ENCODE data around the gene E2F3.
A peak's percentile ranks its signal among the peaks of the same experiment; 100 is the strongest.

E2F3 gene

DNA sequence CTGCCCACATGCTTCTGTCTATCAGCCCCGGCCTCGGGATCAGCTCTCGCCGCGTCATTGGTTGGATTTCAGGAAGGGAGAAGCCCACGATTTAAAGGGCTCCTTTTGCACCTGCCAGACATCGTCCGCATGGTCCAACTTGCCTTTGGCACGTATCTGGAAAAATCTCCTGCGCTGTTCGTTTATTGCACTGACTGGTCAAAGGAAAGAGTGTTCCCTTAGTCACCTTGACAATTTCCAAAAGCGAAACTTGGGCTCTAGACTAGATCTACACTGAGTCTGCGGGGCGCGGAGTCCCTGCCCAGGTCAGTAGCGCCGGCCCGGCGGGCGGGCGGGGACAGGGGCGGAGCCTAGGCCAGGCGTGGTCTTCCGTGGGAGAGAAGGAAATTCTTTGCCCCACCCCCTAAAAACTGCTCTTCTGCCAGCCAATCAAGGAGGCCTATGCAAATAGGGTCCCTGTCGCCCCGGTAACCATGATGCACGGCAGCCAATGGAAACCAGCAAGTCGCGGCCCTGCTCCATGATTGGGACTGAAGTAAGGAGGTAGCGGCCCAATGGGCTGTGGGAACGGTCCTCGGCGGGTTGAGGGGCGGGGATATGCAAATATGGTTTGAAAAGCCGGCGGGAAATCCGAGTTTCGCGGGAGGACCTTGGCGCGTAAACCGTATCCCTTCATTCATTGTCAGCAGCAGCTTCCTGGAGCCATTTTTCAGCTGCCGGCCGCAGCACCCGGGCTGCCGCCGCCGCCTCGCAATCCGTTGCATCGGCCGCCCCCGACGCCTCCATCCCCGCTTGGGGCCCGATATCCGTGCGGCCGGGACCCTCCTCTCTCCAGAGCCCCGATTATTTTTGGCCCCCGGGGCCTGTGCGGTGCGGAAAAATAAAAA is at the start of gene E2F3:
Gene E2F3, plus strand, starts transcription at position 675 of the 887 bp plus-strand sequence. CDS start 354 bp downstream, outside the sequence.
- peak; percentile 99 for DNase-seq

DNA sequence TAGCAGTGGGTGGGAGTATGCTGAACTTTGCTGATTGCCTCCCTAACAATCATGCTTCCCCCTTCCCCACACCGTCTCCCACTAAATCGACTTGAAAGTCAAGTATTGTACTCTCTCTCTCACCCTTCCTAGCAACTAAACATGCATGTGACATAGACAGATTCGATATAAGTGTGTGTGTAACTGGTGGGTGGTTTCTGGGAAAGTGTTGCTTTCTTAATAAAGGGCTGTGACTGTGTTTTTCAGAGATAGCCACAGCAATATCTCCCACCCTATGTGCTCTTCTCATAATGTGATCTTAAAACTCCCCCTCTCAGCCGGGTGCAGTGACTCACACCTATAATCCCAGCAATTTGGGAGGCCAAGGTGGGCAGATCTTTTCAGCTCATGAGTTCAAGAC is 49.3 kb upstream of the E2F3 start:
- peak; percentile 41 for DNase-seq

DNA sequence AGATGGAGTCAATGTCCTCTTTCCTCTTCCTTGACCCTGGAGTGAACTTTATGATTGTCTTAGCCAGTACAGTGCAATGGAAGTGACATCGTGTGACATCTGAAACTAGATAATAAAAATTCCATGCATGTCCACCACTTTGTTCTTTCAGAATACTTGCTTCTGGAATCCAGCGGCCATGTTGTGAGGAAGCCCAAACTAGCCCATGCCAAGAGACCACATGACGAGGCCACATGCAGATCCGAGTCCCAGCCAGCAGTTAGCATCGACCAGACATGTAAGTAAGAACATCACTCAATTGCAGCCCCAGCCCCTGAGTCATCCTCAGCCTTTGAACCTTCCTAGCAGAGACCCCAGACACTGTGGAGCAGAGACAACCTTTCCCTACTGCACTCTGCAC is 48.5 kb upstream of the E2F3 start:
- no peak for DNase-seq

DNA sequence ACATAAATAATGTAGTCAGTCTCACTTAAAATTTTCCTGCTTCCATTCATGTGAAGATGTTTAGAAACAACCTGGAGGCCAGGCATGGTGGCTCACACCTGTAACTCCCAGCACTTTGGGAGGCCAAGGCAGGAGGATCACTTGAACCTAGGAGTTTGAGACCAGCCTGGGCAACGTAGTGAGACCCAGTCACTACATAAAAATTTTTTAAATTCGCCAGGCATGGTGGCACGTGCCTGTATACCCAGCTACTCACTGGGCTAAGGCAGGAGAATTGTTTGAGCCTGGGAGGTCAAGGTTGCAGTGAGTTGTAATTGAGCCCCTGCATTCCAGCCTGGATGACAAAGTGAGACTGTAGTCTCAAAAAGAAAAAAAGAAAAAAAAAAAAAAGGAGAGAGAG is 47.3 kb upstream of the E2F3 start:
- no peak for DNase-seq

DNA sequence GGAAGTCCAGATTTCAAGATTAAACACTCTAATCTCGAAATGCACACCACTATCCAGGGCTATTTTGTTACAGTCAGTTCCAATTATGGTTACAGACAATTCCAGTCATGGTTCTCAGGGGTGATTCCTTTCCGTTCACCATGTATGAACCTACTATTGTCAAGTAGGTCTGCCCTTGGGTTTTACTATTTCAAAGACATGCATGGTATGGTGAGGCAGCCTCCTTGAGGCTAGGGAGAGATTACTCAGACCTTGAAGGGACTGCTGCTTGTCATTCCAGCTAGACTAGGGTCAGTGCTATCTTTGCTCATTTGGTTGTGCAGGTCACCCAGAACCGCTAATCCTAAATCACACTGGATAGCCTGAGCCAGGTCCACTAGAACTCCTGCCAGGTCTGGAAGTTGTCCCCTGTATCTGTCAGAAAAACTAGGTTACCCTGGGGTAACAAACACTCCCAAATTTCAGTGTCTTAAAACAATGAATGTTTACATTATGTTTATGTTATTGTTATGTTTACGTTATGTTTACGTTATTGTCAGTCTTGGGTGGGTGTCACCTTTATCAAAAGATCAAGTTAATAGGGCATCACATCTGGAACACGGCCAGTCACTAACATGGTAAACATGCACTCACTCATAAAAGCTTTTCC is 41.1 kb upstream of the E2F3 start:
- no peak for DNase-seq

DNA sequence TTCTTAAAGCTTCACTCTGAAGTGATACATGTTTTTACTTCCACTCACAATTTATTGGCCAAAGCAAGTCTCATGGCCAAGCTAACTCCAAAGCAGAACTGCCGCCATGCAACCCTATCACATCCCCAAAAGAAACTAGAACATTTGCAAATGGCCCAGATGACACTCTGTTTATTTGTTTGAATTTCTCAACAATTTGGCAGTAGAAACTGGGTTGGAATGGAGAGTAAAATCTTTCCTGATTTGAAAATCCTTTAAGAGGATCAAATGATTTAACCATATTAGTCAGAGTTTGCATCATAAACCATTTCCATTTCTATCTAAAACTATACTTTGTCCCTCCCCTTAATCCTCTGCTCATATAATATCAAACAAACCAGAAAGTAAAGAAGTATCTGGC is 39.1 kb upstream of the E2F3 start:
- DNase-seq, result no peak

DNA sequence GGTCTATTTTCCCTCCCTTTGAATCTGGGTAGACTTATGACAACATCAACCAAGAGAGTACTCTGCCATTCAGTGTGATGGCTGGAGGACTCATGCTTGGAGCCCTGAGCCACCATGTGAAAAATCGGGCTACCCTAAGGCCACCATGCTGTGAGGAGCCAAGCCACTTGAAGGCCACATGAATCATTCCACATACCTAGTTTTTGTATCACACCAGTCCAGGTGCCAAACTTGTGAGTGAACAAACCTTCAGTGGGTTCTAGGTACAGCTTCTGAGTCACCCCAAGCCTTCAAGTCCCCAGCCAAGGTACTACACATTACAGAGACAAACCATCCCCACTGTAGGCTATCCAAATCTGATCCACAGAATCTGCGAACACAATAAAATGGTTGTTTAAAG is 37.4 kb upstream of the E2F3 start:
- no peak for DNase-seq

DNA sequence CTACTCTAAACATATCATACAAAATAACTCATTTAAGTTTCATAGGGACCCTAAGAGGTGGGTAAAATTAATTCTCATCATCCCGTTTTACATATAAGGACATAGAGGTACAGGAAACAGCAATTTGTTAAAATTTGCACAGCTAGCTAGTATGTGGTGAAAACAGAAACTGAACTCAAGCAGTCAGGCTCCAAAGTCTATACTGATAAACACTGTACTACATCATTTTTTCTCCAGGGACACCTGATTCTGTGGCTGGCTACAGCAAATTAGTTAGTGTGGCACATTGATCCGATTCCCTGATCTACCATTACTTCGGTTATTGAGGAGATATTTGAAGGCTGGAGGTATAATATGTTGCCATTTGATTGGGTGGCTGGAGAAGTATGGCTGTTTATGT is 36.2 kb upstream of the E2F3 start:
- no peak for DNase-seq

DNA sequence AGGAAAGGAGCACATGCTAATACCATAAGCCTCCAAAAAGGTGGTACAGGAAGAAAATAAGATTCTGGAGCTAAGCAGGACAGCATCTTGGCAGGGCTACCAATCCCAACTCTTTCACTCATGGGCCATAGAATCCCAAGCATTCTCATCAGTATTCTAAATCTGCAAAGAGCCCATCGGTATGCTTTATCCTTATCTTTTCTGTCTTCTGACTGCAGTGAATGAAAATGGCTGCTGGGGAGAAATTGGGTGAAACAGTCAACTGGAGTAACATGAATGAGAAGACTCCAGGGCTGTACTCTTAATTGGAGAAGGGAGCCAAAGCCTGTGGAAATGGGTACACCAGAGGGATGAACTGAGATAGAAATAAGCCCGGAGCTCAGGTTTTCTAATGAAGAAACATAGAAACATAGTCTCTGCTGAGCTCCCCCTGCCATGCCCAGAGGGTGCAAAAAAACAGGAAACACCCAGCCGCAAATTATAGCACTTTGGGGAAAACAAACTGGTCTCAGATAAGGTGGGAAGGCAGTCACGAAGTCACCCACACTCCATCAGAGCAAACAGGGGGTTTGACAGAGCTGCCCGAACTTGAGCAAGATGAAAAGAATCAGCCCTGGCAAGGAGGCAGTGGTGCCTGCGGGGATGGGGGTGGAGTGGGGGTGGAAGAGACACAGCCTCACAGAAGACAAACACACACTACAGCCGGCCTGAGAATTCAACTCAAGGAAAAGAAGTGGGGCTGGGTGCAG is 35.4 kb upstream of the E2F3 start:
- DNase-seq, result peak; percentile 42

DNA sequence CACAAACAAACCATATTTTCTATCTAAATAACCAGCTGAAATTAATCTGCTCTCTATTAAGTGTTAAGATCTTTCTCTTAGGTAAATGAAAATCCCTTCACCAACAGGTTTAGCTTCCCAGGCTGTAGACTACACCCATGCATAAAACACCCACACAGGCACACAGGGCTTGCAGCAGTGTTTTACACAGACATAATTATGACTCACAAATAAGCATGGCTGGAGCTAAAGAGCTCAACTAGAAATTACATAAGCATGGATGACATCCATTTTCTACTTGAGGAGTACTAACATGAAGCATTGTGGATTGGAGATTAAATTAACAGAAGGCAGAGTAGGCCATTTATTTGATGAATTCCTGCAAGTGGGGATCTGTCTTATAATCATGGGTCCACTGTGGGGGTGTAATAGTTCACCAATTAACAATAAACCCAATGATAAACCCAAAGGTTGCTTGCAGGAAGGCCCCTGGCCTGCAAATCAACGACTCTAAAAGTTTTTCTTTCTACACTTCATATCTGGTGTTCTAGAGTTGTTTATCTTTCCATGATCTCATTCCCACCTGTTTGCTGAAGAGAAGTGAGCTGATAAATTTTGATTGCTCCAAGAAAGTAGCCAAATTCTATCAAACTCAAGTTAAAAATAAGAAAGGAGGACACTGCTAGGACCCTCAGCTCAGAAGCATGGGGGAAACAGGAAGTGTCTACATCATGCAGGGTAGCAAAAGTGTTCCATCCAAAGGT is 33.8 kb upstream of the E2F3 start:
- no peak for DNase-seq

DNA sequence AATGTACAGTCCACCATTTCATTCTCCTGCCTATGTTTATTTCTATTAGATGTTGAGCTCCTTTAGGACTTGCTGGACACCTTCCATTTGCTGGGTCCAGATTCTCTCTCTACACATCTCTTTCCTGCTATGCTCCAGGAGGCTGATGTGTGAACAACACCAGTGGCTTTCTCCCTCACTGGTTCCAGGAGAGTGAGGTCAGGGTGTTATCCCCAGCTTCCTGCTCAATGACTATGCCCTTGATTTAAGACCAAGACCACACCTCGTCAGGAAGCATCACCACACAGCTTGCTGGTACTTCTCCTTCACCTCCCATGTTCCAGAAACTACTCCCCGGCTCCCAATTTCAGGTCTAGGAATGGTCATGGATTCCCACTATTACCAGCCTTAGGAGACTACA is 31.3 kb upstream of the E2F3 start:
- no peak for DNase-seq

DNA sequence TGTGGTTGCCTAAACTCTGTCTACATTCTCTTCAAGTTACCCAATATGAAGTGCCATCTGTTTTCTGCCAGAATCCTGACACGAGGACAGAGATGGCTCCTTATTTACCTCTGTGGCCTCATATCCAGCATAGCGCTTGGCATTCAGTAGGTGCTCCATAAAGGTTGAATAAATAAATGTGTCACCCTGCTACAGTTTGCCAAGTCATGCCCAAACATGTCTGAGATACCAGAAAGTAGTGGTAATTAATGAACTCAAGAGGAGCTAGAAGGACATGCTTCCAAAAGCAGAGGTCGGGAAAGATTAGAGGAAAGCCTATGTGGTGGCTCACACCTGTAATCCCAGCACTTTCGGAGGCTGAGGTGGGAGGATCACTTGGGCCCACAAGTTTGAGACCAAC is 30.9 kb upstream of the E2F3 start:
- DNase-seq, result no peak

DNA sequence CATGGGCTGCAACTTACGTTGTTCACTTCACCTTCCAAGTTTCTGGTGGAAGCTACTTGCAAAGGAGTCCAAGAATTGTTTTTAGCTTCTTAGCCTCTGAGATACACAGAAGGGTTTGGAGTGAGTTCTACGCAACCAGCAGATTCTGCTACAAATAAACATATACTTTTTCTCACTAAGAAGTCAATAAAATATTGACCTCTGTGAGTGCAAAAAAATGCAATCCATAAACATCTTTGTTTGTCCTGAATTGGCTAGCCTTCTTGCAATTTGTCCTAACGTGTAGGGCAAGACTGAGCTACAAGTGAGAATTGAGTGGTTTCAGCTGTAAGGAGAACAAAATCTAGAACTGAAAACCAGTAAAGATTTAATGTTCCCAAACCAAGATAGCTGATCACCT is 26.2 kb upstream of the E2F3 start:
- DNase-seq, result no peak

DNA sequence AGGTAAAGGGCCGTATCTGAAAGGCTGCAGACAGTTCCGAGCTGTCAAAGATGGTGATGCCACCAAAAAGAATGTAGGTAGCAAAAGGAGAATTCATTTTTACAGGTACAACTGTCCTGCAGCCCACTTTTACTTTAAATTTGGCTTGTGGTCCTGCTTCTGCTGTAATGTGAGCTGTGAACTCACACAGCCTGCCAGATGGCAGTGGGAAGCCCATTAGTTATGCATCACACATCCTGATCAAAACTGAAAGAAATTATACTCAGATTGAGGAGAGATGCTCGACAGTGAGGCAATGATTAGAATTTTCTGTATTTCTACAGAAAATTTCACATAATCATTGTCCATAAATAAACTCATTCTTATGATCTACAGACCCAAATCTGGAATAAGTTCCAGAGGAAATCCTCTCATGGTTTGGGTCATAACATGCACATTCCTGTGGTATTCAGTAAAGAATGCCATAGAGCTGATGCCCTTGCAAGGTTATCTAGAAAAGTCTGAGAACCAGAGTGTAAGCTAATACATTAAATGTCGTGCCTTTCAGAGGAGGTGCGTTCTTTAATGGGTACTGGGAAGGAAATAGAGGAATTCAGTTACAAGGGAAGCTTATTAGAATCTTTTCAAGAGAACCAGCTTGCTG is 23.9 kb upstream of the E2F3 start:
- no peak for DNase-seq

DNA sequence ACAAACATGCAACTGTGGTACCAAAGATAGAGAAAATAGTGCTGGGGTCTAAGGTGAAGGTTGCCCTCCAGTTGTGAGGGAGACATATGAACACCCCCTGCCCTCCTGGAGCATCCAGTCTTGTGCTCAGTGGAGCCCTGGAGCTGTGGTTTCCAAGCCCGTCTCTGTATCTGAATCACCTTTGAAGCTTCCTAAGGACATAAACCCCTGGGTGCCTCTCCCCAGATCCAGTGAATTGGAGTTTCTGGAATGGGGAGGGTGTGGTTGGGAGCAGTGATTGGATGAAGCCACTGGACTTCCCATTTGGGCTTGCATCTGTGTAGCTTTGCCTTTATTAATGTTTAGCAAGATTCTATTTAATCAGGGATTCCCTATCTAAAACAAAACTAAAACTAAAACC is 22.4 kb upstream of the E2F3 start:
- DNase-seq, result no peak

DNA sequence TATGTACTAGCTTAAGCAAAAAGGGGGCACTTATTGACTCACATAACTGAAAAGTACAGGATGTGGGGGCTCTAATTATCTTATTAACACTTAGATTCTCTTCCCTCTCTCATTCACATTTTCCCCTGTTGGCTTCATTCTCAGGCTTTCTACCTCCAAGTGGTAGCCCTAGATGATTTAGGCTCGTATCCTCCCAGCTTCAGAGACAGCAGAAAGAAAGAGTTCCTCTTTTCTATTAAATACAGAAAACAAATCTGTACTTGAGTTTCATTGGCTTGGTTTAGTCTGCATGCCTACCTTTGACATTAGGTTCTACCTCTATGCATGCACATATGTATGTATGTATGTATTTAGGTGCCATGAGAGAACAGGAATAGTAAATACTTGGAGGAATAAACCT is 15.5 kb upstream of the E2F3 start:
- no peak for DNase-seq

DNA sequence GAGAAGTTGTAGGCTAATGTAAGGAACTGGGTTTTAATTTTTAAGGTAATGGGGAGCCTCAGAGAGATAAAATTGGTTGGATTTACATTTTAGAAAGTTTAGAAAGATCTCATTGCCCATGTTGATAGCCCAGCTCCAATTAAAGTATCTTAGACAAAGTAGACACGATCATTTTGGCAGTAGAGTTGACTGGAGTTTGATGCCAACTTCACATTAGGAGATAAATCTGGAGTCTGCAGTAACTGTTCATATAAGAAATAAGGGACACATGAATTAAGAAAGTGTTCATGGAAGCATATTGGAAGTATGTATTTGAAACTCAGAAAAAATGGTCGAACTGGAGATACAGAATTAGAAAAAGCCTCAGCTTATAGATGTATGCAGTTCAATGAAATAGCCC is 12.6 kb upstream of the E2F3 start:
- DNase-seq, result no peak

DNA sequence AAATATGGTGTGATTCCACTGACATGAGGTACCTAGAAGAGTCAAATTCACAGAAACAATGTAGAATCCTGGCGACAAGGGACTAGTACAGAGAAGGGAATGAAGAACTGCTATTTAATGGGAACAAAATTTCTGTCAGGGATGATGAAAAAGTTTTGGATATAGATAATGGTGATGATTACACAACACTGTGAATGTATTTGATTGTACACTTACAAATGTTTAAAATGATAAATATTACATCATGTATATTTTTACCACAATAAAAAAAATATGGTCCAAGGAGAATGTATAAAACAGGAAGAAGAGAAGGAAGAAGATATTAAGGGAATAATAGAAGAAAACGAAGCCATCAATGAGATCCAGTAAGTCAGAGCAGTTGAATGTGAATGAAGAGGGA is 8.4 kb upstream of the E2F3 start:
- no peak for DNase-seq

DNA sequence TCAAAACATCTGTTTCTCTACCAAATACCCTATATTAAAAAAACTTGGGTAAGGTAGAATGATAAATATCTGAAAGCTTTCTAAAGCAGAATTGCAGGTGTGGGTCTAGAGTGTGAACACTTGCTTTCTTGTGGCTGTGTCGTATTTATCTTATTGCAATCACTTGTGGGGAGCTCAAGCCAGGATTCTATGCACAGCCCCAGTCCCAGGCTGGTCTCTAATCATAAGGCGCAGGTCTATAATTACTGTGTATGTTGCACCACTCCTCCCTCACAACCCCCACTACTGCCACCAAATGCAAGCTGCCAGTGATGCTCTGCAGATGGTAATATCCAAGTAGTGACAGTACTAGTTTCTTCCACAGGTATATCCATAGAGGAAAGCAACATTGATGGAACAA is 2.2 kb upstream of the E2F3 start:
- no peak for DNase-seq

DNA sequence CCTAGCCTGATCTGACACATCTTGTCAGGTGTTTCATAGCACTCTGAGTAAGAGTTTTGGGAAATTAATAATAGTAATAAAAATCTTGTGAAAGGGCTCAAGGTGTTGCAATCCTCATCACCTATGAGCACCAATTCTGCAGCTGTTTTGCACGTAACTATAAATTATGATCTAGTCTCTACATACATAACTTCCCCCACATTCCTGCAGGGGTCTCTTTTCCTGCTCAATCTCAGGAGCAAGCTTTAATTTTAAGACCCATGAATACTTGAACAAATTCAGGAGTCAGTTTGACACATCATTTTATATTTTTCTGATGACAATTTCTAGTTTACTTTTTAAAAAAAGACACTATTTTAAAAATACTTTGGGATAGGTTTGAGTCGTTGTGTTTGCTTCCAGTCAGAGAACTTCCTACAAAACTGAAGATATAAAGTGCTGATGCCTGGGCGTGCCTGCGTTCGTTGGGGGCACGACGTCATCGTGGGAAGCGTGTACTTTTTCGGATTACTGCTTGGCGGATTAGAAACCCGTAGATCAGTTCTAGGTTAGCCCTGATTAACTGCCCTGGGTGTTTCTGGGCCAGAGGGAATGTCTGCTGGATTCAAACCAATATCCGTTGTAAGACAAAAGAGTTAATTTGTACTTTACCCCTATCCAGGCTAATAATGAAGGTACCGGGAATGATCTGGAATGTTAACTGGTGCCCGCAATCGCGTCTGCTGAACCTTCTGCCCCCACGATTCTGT is 1.0 kb upstream of the E2F3 start:
- peak; percentile 69 for DNase-seq

DNA sequence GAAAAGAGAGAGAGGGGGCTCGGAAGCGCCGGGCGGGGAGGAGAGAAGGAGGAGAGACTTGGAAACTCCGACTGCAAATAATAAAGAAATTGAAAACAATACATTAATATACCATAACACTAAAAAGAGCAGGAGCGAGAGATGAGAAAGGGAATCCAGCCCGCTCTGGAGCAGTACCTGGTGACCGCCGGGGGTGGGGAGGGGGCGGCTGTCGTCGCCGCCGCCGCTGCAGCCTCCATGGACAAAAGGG is 338 bp downstream of the E2F3 start:
- DNase-seq, result peak; percentile 56
